Thymus (tissue), 14 donors: ENCODE data around the gene KRTAP5-3. TPM values are rescaled to one million over a fixed set of nuclear protein-coding genes. Genes with fewer than 3 reads are reported as not detected.

Experiments used
- DNase-seq, 9 donors: peaks; one replicate each; pipeline ENCODE4 v3.0.0-alpha.2; 2013; ENCODE audit warnings: low spot score in 9 of 9, low read depth in 6 of 9, missing footprints in 1 of 9
- H3K27ac ChIP-seq, 2 donors: one replicate each; pipeline ENCODE4 v1.5.1; 2013; ENCODE audit warnings: control low read depth in 1 of 2, low read depth in 1 of 2, low read length in 1 of 2, mild to moderate bottlenecking in 1 of 2, moderate library complexity in 1 of 2
- H3K27me3 ChIP-seq, 2 donors: one replicate each; pipeline ENCODE4 v1.5.1; 2013; ENCODE audit warnings: low read length in 1 of 2; ENCODE audit not compliant: control insufficient read depth in 2 of 2, insufficient read depth in 1 of 2
- H3K36me3 ChIP-seq, 2 donors: one replicate each; pipeline ENCODE4 v1.5.1; 2013; ENCODE audit warnings: low read length in 1 of 2, mild to moderate bottlenecking in 1 of 2, moderate library complexity in 1 of 2; ENCODE audit not compliant: control insufficient read depth in 2 of 2, insufficient read depth in 2 of 2
- H3K4me1 ChIP-seq, 2 donors: one replicate each; pipeline ENCODE4 v1.5.1; 2013; ENCODE audit warnings: low read length in 2 of 2; ENCODE audit not compliant: control insufficient read depth in 2 of 2, insufficient read depth in 2 of 2
- H3K4me3 ChIP-seq, 2 donors: one replicate each; pipeline ENCODE4 v1.5.1; 2013; ENCODE audit warnings: low read length in 2 of 2, control low read depth in 1 of 2, mild to moderate bottlenecking in 1 of 2
- H3K9me3 ChIP-seq, 2 donors: one replicate each; pipeline ENCODE4 v1.5.1; 2013; ENCODE audit warnings: low read length in 1 of 2, mild to moderate bottlenecking in 1 of 2; ENCODE audit not compliant: control insufficient read depth in 2 of 2, insufficient read depth in 1 of 2
- WGBS: extraction: QIAGEN DNeasy Blood & Tissue Kit; methylation state at CpG from one replicate; pipeline ENCODE4 v1.1.7; 2013; 5-methylcytosine and 5-hydroxymethylcytosine counted together
- long read RNA-seq, 10 donors: transcript quantifications; one replicate each; lab custom pipeline, GENCODE V29; 2026
- polyA plus RNA-seq: library from polyadenylated mRNA; stranded (reverse); fragments of 200-250 nt; gene quantifications from one replicate; pipeline ENCODE4 v1.2.3, GENCODE V29; 2013
- total RNA-seq: library from RNA; stranded (reverse); fragments of 120-200 nt; gene quantifications from one replicate; pipeline ENCODE4 v1.2.4, GENCODE V29; 2013
- donor health status: healthy.

KRTAP5-3 gene
- total RNA-seq (not detected), polyA plus RNA-seq (0.02 TPM)
- long read RNA-seq, donor 1 = 0 reads
- long read RNA-seq, donor 2 = 0 reads
- long read RNA-seq, donor 3 = 0 reads
- long read RNA-seq, donor 4 = 0 reads
- long read RNA-seq, donor 5 = 0 reads
- long read RNA-seq, donor 6 = 0 reads
- long read RNA-seq, donor 7 = 0 reads
- long read RNA-seq, donor 8 = 0 reads
- long read RNA-seq, donor 9 = 0 reads
- long read RNA-seq, donor 10 = 0 reads

DNA sequence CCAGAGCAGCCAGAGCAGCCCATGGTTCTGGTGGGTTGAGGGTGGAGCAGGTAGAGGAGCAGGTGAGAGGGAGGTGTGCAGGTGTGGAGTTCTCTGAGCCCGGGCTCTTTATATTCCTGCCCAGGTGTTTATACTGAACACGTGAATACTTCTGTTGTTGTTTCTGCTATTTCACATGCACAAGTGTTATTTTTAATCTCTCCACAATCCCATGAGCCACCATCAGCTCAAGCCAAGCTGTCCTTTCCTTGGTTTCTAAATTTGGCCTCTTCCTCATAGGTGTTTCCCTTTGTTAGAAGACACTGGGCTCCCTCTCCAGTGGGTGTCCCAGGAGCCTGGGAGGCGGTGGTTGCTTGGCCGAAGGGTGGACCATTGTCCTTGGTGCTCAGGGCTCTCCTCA, at the start of gene KRTAP5-3:
Gene KRTAP5-3, minus strand, starts transcription at position 101 of the 400 bp plus-strand sequence. Its CDS starts 78 bp downstream, at position 23.
- DNase-seq = no peak
- Histone ChIP-seq H3K27me3 (peaks cover 0 to 25% of the 10 kb centered on the region in 2 donors), H3K9me3 (no peaks in the 10 kb centered on the region), H3K4me1 (no peaks in the 10 kb centered on the region), H3K36me3 (no peaks in the 10 kb centered on the region), H3K4me3 (no peak within 1 kb of the TSS), H3K27ac (no peak within 1 kb of the TSS)
- WGBS = 86% methylated on average over 4 of the region's 4 CpGs

DNA sequence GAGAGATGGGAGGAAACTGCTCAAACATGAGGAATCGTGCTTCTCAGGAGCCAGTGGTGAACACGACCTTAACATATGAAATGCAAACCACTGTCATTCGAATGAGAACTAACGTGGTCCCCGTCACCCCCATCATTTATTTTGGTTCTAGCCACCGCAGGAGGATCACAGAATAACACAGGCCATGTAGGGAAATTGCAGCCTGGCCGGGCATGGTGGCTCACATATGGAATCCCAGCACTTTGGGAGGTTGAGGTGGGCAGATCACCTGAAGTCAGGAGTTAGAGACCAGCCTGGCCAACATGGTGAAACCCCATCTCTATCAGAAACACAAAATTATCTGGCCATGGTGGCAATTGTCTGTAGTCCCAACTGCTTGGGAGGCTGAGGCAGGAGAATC, 48.4 kb upstream of the KRTAP5-3 start:
- no peaks in the 10 kb centered on the region for H3K36me3 ChIP-seq
- 86% methylated on average over 7 of the region's 7 CpGs for WGBS
- peaks cover 7 to 28% of the 10 kb centered on the region in 2 donors for H3K4me1 ChIP-seq
- H3K27ac ChIP-seq = no peak overlapping the region
- no peak overlapping the region for H3K4me3 ChIP-seq
- no peaks in the 10 kb centered on the region for H3K9me3 ChIP-seq
- peaks cover 0 to 24% of the 10 kb centered on the region in 2 donors for H3K27me3 ChIP-seq
- no peak for DNase-seq

DNA sequence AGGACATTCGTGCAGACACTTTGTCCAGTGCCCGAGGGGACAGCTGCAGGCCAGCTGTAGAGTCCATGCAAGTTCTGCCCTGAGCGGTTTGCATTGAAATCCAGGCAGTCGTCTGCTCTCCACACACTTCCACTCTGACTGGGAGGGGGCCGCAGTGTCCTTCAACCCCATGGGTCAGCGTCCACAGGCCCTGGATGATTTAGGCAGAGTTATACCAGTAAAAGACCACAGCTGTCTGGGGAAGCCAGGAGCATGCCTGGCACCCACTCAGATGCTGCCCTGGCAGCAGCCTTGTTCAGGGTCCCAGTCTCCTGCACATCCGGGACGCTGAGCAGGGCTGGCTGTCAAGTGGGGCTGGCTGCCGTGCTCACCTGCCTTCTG, 47.8 kb upstream of the KRTAP5-3 start:
- Histone ChIP-seq H3K9me3 (no peaks in the 10 kb centered on the region), H3K27ac (no peak overlapping the region), H3K27me3 (peaks cover 0 to 24% of the 10 kb centered on the region in 2 donors), H3K4me3 (no peak overlapping the region), H3K36me3 (no peaks in the 10 kb centered on the region), H3K4me1 (peaks cover 7 to 28% of the 10 kb centered on the region in 2 donors)
- no peak for DNase-seq
- WGBS = 94% methylated on average over 9 of the region's 9 CpGs

GRCh38 chr11:1655168-1656060, 47.2 kb upstream of the KRTAP5-3 start:
- Histone ChIP-seq H3K4me3 (no peak overlapping the region), H3K36me3 (no peaks in the 10 kb centered on the region), H3K9me3 (no peaks in the 10 kb centered on the region), H3K4me1 (peaks cover 7 to 26% of the 10 kb centered on the region in 2 donors), H3K27ac (no peak overlapping the region), H3K27me3 (peaks cover 0 to 28% of the 10 kb centered on the region in 2 donors)
- WGBS = 88% methylated on average over 26 of the region's 26 CpGs
- no peak for DNase-seq

DNA sequence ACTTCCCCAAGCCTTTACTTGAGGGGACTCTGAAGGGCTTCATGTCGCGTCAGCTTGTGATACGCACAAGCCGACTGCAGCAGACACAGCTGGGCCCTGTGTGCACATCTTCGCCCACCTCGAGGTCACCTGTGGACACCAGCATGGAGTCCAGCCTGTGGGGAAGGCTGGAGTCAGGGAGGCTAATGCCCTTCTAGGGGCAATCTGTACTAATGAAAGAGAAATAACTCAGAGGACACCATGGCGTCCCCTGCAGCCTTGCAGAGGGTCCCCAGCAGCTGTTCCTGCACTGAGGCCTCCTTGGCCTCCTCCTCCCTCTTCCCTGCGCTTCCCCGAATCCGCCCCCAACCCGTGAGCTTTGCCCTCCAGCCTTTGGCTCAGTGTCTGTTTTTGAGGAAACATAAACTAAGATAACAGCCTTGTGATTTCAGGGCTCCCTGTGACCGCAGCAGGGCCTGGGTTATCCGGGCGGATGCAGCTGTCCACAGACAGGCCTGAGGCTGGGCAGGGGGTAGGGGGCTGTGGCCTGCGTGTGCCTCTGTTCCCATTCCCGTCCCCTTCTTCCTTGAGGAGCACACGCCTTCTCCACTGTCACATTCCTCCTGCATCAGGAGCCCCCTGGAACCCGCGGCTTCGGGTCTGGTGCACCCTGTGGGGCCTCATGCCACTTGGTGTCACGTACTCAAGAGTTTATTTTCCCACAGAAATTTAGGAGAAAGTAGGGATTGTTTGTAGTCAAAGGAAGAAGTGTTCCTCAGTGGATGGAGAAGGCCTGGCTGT, 46.3 kb upstream of the KRTAP5-3 start:
- H3K4me3 ChIP-seq = no peak overlapping the region
- no peaks in the 10 kb centered on the region for H3K36me3 ChIP-seq
- peaks cover 4 to 18% of the 10 kb centered on the region in 2 donors for H3K4me1 ChIP-seq
- H3K27me3 ChIP-seq = peaks cover 0 to 24% of the 10 kb centered on the region in 2 donors
- WGBS = 43% methylated on average over 21 of the region's 21 CpGs
- H3K9me3 ChIP-seq = no peaks in the 10 kb centered on the region
- DNase-seq = no peak
- H3K27ac ChIP-seq = no peak overlapping the region

DNA sequence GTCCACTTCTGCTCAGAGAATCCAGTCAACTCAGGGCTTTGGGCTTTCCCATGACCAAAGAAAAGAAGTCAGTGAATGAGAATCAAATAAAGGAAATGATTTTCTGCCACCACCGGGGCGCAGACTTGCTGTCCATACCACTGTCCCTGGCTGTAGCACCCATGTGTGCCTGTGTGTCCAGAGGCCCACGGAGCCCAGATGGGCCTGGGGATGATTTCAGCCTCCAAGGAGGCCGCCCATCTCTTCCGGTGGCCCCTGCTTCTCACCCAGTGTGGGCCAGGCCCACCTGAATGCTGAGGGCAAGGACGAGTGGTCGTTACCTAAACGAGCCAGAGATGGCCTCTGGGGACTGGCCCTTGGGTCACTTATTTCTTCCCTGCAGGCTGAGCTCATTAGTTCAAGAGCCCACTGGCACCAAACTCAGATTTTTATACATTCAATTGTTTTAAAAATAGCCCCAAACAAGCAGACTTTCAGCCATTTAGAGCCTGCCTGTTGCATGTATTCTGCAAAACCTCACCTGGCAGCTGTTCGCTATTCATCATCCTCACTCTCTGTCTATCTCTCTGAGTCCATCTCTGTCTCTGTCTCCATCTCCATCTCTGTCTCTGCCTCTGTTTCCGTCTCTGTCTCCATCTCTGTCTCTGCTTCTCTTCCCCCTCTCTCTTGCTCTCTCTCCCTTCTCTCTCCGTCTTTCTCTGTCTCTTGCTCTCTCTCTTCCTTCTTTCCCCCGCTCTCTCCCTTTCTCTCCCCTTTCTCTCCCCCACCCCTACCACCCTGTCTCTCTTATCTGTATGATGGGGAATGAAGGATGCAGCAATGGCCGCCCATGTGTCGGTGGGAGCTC, 45.5 kb upstream of the KRTAP5-3 start:
- H3K4me1 ChIP-seq = peaks cover 0 to 13% of the 10 kb centered on the region in 2 donors
- peaks cover 0 to 24% of the 10 kb centered on the region in 2 donors for H3K27me3 ChIP-seq
- no peaks in the 10 kb centered on the region for H3K36me3 ChIP-seq
- no peak overlapping the region for H3K4me3 ChIP-seq
- no peaks in the 10 kb centered on the region for H3K9me3 ChIP-seq
- no peak for DNase-seq
- no peak overlapping the region for H3K27ac ChIP-seq
- 94% methylated on average over 14 of the region's 14 CpGs for WGBS

DNA sequence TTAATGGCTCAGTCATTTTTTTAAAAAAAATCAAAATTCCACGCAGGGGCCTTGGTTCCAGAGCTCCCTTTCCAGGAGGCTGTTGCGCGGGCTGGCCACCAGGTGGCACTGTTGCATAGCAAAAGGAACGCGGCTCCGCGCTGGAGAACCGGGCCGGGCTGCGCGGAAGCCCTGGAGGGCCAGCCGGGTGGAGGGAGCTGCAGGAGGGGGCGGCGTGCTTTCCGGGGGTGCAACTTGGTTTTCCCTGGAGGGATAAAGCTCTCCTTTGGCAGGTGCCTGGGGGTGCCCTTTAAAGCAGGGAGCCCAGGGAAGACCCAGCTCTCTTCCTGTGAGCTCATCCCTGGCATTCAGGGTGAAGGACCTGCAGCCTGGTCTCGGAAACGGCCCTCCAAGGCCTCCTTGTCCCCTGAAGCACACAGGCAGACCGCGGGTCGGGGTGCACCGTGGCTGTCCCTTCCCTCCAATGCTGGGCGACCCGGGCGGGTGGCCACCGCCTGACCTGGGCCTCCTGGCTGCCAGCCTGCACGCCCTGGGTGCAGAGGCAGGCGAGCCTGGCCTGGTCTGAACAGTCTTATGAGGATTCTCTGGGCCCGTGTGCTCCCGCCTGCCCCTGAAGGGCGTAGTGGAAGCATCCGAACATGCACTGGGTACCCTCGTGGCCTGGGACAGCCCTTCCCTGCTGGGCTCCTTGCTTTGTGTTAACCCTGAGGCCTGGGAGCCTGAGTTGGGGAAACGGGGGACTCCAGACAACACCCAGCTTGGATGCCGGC, 44.7 kb upstream of the KRTAP5-3 start:
- no peaks in the 10 kb centered on the region for H3K9me3 ChIP-seq
- H3K27ac ChIP-seq = no peak overlapping the region
- no peaks in the 10 kb centered on the region for H3K36me3 ChIP-seq
- peak in 7 of 9 donors; percentile 29 to 75 (median 53) for DNase-seq
- 43% methylated on average over 34 of the region's 34 CpGs for WGBS
- H3K4me3 ChIP-seq = no peak overlapping the region
- peaks cover 0 to 26% of the 10 kb centered on the region in 2 donors for H3K27me3 ChIP-seq
- peaks cover 0 to 13% of the 10 kb centered on the region in 2 donors for H3K4me1 ChIP-seq

DNA sequence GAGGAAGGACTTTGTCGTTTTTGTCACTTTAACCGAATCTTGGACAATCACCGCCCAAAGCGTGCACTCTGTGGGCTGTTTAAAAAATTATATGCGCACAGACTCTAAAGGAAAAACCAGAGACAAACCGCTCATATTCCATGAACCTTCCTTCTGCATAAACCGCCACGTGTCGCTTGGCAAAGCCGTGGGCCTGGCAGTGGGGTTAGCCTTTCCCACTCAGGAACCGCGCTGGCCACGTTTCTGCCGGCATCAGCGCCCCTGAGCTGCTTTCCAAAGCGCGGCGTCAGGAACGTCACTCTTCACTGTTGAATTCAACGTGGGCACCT, 44.1 kb upstream of the KRTAP5-3 start:
- Histone ChIP-seq H3K4me3 (no peak overlapping the region), H3K36me3 (no peaks in the 10 kb centered on the region), H3K9me3 (no peaks in the 10 kb centered on the region), H3K27ac (no peak overlapping the region), H3K4me1 (peaks cover 0 to 13% of the 10 kb centered on the region in 2 donors), H3K27me3 (peaks cover 0 to 26% of the 10 kb centered on the region in 2 donors)
- DNase-seq = no peak
- 63% methylated on average over 20 of the region's 20 CpGs for WGBS
